OCI-M1 (cell line): ENCODE measurements around the gene REPIN1.

Source experiments
- DNase-seq: peaks from one replicate; lab custom pipeline; 2025; lab: John Stamatoyannopoulos, UW

Gene REPIN1

GRCh38 chr7:150337179-150337578 lies 31.4 kb upstream of the REPIN1 start:
- DNase-seq = no peak

- no peak for DNase-seq
Observed at GRCh38 chr7:150337659-150338081, 31.0 kb upstream of the REPIN1 start.

GRCh38 chr7:150338166-150338829 lies 30.3 kb upstream of the REPIN1 start:
- DNase-seq = no peak

GRCh38 chr7:150339409-150339809 lies 29.2 kb upstream of the REPIN1 start:
- DNase-seq = no peak

GRCh38 chr7:150340024-150340749 lies 28.4 kb upstream of the REPIN1 start:
- no peak for DNase-seq

GRCh38 chr7:150340875-150341262 lies 27.8 kb upstream of the REPIN1 start:
- no peak for DNase-seq

GRCh38 chr7:150341263-150342120 lies 27.1 kb upstream of the REPIN1 start, which contains the start of gene RARRES2:
TSS of gene RARRES2 (minus strand) at chr7:150341629. CDS start at chr7:150340609, 1,020 bp downstream.
- DNase-seq = no peak

GRCh38 chr7:150342121-150342408 lies 26.6 kb upstream of the REPIN1 start:
- no peak for DNase-seq

- no peak for DNase-seq
Observed at GRCh38 chr7:150343225-150343624, 25.4 kb upstream of the REPIN1 start.

- no peak for DNase-seq
Observed at GRCh38 chr7:150344299-150344698, 24.3 kb upstream of the REPIN1 start.

- DNase-seq = no peak
Observed at GRCh38 chr7:150345012-150345411, 23.6 kb upstream of the REPIN1 start.

GRCh38 chr7:150346922-150347321 lies 21.7 kb upstream of the REPIN1 start:
- DNase-seq = no peak

GRCh38 chr7:150351587-150352194 lies 16.9 kb upstream of the REPIN1 start:
- DNase-seq = no peak

GRCh38 chr7:150355666-150356059 lies 13.0 kb upstream of the REPIN1 start:
- DNase-seq = no peak

GRCh38 chr7:150356265-150356897 lies 12.2 kb upstream of the REPIN1 start:
- DNase-seq = peak; percentile 65

GRCh38 chr7:150357270-150357669 lies 11.4 kb upstream of the REPIN1 start:
- DNase-seq = no peak

- no peak for DNase-seq
Observed at GRCh38 chr7:150357771-150358427, 10.7 kb upstream of the REPIN1 start.

GRCh38 chr7:150358433-150358832 lies 10.2 kb upstream of the REPIN1 start:
- DNase-seq = no peak

GRCh38 chr7:150358988-150359621 lies 9.5 kb upstream of the REPIN1 start:
- DNase-seq = no peak

- no peak for DNase-seq
Observed at GRCh38 chr7:150359622-150360362, 8.8 kb upstream of the REPIN1 start.
